Stomach (tissue), 4 donors: ENCODE data around the gene CA12.

Experiments
- EP300 ChIP-seq: sonication (generic); formaldehyde crosslinking; IDR thresholded peaks from one replicate; pipeline ENCODE4 v1.6.1; 2017; ENCODE audit warnings: antibody characterized with exemption
- POLR2A ChIP-seq, 4 donors: fragments of 450-650 bp; IDR thresholded peaks; one replicate each; pipeline ENCODE4 v1.6.1; 2016; ENCODE audit warnings: antibody characterized with exemption in 4 of 4, control low read depth in 2 of 4, mild to moderate bottlenecking in 1 of 4, moderate library complexity in 1 of 4
- POLR2AphosphoS5 ChIP-seq, 3 donors: sonication (generic); formaldehyde crosslinking; IDR thresholded peaks; one replicate each; pipeline ENCODE4 v1.6.1; 2016; ENCODE audit warnings: antibody characterized with exemption in 3 of 3
- TF ChIP-seq, protein P1 (sequence below), 7 experiments: fragments of 450-650 bp in 4 of 7; fragments of 200-600 bp in 3 of 7; sonication (generic) in 3 of 7; IDR thresholded peaks; one replicate each; pipeline ENCODE4 v1.5.1; 2016 to 2019; ENCODE audit warnings: antibody characterized with exemption in 7 of 7, control low read depth in 2 of 7, mild to moderate bottlenecking in 1 of 7

- TF ChIP-seq POLR2A (IDR thresholded peaks at IDR 0.05) (no peak), EP300 (no peak), POLR2AphosphoS5 (IDR thresholded peaks at IDR 0.05) (no peak)
- TF ChIP-seq, protein P1, sequence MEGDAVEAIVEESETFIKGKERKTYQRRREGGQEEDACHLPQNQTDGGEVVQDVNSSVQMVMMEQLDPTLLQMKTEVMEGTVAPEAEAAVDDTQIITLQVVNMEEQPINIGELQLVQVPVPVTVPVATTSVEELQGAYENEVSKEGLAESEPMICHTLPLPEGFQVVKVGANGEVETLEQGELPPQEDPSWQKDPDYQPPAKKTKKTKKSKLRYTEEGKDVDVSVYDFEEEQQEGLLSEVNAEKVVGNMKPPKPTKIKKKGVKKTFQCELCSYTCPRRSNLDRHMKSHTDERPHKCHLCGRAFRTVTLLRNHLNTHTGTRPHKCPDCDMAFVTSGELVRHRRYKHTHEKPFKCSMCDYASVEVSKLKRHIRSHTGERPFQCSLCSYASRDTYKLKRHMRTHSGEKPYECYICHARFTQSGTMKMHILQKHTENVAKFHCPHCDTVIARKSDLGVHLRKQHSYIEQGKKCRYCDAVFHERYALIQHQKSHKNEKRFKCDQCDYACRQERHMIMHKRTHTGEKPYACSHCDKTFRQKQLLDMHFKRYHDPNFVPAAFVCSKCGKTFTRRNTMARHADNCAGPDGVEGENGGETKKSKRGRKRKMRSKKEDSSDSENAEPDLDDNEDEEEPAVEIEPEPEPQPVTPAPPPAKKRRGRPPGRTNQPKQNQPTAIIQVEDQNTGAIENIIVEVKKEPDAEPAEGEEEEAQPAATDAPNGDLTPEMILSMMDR (IDR thresholded peaks at IDR 0.05): no peak
Measured at GRCh38 chr15:63337046-63337445, 44.6 kb downstream of the CA12 start.
